Stromal cell of bone marrow (primary cell): Measurements from ENCODE around the gene MYBPC3.
A peak's percentile ranks its signal among the peaks of the same experiment; 100 is the strongest.

Source experiments
- DNase-seq: peaks from one replicate; pipeline ENCODE4 v3.0.0-alpha.2; 2012; ENCODE audit warnings: low read depth

MYBPC3 gene

DNA sequence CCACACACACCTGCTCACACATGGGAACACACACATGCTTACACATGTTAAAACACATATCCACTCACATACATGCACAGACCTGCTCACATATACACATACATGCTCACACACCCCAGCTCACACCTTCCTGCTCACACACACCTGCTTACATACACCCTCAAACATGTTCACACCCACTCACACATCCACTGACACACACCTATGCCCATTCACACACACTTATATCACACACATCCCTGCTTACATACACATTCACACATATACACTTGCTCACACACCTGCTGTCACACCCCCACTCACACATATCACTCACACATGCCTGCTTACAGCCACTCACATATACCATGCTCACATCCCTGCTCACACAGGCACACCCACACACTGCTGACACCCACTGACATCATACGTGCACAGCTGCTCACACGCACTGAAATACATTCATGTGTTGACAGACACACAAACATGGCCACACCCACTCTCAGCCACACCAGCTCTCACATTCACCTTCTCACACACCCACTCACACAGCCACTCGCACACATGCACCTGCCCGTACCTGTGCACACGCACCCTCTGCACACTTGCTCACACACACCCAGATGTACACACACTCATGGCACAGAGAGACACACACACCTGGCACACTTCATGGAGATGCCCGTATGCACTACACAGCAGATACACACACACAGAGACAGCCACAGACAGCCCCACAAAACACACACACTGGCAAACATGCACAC, 5.7 kb upstream of the MYBPC3 start:
- no peak for DNase-seq

DNA sequence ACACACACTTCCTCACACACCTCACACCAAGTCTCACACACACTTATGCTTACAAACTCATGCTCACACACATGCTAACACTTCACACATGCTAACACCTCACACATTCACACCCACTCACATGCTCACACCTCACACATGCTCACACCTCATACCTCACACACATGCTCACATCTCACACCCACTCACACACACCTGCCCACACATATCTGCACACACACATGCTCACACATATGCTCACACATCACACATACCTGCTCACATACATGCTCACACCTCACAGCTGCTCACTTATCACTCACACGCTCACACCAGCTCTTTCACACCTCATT, 4.5 kb upstream of the MYBPC3 start:
- DNase-seq, result no peak

DNA sequence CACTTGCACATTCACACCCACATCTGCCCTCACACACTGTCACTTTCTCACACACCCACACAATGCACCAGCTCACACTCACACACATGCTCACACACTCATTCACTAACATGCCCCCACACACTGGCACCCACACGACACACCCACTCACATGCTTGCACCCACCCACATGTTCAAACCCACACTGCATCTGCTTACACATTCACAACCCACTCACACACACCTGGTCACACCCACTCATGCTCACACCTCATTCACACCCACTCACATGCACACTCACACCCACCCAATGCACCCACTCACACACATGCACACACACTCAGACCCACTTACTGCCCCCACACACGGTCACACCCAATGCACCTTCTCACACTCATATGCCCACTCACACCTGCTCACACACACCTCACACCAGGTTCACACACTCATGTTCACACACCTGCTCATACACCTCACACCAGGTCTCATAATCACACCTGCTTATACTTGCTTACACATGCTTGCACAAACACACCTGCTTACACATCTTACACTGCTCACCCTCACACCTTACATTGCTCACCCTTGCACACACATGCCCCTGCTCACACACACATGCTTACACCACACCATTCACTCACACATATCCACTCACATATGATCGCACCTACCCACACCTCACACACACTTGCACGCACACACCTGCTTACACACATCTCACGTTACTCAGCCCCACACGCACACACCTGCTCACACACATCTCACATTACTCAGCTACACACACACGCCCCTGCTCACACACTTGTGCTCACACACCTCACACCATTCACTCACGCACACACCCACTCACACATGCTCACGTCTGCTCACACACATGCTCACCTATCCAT, 3.9 kb upstream of the MYBPC3 start:
- no peak for DNase-seq

DNA sequence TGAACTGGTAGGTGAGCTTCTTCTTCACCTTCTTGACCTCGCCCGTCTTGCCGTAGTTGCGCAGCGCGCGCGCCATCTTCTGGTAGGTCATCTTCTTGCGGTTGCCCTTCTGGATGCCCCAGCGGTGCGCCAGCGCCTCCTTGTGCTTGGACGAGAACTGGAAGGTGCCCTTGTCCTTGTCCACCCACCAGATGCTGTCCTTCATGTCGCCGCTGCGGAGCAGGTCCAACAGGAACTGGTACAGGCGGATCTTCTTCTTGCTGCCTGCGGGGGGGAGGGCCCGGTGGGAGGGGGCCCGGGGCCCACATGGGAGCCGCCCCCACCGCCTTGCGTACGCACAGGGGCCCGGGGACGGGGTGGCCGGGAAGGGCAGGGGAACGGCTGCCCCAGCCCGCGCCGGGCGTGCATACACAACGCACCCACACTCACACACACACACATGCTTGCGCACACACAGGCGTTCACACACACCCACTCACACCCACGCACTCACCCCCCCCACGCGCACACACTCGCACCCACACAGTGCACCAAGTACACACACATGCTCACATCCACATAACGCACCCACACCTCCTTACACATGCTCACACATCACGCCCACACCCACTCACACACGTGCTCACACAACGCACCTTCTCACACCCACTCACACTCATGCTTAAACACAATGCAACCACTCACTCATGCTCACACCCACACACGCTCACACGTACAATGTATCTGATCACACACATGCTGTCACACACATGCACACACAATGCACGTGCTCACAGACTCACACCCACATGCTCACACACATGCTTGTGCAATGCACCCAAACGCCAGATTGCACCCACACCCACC, 3.0 kb upstream of the MYBPC3 start:
- DNase-seq, result peak; percentile 71

DNA sequence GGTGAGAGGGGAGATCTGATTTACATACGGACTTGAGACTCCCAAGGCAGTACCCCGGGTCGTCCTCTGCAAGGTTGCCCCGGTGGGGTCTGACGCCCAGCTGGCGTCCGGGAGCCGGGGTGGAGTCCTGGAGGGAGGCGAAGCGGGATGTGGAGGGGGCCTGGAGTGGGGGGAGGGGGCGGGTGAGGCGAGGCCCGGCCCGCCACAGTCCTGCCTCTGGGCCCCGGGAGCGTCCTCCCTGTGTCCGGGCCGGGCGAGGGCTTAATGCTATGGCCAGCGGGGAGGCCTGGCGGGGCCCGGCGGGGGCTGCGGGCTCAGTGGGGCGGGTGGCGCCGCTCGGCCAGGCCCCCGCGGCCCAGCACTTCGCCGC, 2.4 kb upstream of the MYBPC3 start:
- DNase-seq, result no peak

DNA sequence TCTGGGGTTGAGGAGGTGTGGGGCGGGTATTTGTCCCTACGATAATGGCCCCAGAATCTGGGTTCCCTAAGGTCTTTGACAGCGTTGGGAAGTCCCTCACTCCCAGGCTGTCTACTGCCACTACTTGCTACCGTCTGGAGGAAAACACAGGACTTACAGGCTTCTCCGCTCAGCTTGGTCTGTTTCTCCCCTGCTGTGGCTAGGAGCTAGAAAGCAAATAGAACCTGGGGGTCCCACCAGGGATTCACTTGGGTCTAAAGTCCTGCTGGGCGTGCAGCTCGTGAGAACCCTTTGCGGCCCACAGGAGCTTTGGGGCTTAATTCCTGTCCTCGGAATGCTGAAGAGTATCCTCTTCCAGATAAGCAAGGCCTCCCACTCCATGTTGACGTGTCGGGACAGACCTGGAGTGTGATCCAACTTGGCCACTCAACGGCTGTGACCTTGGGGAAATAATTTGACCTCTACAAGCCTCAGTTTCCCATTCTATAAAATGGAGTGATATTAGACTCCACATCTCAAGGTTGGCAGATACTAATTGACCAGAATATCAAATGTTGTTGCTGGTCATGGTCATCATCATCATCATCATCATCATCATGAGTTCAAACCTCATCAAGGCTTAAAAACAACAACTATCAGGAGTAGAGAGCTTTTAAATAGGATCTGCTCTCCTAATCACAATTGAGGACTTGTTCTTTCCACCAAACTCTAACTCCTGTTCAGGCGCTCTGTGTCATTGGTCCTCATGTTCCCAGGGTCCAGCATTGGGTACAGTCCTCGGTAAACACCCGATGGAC, 1.7 kb upstream of the MYBPC3 start:
- no peak for DNase-seq

DNA sequence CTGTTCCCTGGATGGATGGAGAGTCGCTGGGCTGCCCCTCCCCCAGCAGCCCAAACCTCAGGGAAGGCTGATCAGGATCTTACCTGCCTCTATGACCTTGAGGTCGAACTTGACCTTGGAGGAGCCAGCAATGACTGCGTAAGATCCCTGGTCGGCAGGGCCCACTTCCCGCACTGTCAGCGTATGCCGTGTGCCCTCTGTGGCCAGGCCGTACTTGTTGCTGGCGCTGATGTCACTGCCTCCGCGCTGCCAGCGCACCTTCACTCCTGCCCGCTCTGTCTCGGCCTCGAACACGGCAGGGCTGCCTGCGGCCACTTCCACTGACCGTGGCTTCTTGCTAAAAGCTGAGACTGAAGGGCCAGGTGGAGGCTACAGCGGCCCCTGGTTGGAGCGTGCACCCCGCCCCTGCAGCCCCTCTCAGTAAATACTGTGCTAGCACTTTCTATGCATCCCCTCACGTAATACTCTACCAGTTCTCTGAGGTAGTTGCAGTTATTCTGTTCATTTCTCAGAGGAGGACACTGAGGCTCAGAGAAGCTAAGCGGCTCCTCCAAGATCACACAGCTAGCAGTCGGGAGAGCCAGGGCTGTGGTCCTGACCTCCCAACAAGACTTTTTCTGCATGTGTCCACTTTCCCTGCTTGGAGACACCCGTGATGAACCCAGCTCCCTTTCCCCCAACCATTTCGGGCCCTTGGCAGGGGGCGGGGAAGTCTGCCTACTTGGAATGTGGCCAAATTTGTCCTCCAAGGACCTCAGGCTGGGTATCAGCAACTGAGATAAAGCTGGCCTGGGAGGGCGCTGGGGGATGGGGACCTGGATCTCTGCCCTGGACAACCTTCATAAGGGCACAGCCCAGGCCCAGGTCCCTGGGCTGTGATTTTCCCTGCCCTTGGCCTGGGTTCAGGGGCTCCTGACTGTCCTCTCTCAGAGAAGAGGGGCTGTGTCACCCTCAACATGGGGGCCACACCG, 1.1 kb downstream of the MYBPC3 start:
- DNase-seq, result no peak

DNA sequence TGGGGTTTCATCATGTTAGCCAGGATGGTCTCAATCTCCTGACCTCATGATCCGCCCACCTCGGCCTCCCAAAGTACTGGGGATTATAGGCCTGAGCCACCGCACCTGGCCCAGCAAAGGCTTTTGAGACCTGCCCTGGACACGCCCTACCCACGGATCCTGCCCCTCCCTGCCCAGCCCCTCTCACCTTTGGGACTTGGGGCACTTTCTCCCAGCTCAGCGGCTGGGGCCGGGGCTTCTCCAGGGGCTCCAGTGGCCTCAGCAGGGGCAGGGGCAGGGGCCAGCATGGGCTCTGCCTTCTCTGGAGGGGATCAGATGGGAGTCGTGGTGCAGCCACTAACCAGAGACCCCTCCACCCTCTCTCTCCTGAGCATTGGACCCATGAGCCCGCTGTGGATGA, 2.2 kb downstream of the MYBPC3 start:
- no peak for DNase-seq

DNA sequence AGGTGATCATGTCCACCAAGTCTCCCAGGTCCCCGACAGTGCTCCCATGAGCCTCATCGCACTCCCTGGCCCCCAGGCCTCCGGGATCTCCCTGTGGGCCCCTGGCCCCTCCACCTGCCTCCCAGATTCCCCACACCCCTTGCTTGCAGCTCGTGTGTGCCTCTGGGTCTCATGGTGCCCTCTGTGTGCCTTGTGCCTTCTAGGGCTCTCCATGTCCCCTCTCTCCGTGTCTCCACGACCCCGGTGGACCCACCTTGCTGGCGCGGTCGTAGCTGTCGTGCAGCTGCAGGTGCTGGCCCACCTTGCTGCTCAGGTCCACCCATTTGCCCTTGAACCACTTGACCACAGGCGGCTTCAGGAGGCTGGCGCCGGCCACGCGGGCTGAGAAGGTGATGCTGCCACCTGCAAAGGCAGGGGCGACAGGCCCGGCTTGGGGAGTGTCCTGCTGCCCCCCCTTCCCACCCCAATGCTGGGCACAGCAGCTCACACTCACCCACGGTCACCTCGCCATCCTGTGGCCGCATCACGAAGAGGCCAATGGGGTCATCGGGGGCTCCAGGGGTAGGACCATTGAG, 2.9 kb downstream of the MYBPC3 start:
- no peak for DNase-seq

DNA sequence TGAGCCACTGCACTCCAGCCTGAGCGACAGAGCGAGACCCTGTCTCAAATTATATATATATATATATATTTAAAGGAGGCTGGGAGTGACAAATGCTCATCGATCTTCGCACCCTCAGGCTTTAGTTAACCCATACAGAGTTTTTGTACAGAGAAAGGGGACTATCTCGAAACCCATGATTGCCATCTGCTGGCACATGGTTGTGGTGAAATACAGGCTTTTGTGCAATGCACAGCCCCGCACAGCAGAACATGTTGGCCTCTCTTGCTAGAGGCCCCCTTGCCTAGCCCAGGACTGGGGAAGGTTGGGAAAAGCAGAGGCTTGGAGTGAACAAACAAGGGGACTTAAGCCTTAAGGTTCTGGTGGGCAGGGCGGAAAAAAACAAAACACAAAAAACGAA, 3.6 kb downstream of the MYBPC3 start:
- no peak for DNase-seq

DNA sequence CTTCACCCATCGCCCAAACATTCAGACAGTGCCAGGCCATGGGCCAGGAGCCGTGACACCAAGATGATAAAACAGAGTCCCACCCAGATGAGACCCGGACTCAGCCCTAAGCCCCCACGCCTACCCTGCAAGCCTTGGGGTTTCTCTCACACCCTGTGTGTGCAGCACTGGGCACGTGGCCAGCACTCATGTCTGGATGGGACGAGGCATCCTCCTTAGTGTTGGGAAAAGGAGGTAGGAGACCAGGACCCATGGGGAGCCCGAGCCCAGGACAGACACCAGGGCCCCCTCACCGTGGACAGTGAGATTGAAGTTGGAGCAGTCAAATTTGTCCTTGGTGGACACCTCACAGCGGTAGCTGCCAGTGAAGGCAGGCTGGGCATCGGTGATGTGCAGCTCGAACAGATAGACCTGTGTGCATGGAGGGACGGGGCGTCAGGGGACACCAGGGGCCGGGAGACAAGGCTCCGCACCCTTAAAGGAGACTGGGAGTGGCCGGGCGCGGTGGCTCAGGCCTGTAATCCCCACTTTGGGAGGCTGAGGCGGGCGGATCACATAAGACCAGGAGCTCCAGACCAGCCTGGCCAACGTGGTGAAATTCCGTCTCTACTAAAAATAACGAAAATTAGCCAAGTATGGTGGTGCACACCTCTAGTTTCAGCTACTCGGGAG, 4.2 kb downstream of the MYBPC3 start:
- DNase-seq, result no peak

DNA sequence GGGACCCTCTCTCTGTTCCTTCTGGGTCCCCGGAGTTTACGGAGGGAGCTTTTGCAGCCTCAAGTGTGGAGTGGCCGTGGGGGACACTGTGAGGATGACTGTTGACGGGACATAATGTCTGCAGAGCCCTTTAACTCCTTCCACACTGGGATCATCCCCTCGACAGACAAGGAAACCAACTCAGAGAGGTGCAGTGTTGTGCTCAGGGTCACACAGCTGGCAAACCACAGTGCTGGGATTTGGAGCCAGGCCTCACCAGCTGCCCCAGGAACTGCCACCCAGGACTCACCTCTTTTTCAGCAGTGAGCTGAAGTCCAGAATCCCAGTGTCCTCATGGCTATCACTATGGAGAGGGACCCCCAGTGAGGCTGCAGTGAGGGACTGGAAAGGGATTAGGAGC, 5.4 kb downstream of the MYBPC3 start:
- DNase-seq, result no peak

DNA sequence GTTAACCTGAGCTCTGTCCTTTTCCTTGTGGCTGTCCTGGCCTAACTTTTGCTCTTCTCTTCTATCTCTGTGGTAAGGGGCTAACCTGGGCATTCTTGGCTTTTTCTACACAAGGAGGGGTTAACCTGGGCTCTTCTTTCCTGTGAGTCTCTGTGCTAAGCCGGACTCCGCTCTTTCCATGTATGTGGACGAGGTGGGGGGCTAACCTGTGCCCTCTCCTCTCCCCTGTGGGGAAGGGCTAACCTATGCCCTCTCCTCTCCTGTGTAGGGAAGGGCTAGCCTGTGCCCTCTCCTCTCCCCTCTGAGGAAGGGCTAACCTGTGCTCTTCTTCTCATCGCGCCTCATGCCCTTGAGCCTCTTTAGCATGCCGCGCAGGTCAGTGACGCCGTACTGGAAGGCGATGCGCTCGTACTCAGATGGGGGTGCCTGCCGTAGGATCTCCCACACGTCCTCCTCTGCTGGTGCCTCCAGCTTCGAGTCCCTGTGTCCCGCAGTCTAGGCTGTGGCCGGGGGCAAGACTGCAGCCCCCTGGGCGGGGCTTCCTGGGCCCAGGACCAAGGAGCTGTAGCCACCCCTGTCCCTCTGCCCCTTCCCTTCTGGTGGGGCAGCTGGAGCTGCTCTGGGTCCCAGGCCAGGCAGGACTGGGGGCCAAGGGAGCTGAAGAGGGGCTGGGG, 6.5 kb downstream of the MYBPC3 start:
- no peak for DNase-seq

DNA sequence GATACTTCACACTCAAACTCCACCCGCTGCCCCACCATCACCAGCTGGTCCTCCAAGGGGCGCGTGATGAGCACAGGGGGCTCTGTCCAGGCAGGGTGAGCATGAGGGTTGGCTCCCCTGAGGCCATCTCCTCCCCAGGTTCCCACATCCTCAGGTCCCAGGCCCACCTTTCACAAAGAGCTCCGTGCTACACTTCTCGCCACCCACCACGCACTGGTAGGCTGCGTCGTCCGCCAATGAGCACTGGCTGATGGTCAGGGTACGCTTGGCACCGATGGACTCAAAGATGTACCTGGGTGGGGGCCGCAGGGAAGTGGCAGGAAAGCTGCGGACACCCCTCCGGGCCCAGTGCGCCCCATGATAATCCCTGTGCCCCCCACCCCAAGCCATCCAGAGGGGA, 9.6 kb downstream of the MYBPC3 start:
- DNase-seq, result no peak

DNA sequence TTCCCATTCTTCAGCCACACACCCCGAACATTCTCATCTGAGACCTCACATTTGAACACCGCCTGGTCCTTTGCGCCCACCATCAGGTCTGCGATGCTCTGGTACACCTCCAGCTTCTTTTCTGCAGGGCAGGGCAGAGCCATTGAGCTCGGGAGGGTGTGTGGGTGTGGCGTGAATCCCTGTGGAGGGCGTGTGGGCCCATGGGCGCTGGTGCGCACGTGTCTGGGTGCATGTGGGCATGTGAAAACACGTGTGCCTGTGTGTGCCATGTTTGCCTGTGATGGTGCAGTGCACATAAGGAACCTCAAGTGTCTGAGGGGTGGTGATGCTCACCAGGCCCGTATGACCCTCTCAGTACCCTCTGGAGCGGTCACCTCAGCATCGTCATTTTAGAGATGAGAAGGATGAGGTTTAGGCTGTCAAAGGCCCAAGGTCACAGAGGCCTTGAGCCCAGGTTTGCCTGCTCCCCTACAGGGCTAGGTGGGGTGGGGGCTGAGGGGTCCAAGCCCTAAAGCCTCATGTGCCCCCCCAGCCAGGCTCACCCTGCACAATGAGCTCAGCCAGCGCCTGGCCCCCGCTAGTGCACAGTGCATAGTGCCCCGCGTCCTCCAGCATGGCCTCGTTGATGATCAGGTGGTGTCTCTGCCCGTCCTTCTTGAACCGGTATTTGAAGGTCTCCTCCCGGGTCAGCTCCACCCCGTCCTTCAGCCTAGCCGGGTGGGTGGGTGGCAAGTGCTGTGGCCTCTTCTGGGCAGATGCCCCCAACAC, 10.3 kb downstream of the MYBPC3 start:
- DNase-seq, result no peak

DNA sequence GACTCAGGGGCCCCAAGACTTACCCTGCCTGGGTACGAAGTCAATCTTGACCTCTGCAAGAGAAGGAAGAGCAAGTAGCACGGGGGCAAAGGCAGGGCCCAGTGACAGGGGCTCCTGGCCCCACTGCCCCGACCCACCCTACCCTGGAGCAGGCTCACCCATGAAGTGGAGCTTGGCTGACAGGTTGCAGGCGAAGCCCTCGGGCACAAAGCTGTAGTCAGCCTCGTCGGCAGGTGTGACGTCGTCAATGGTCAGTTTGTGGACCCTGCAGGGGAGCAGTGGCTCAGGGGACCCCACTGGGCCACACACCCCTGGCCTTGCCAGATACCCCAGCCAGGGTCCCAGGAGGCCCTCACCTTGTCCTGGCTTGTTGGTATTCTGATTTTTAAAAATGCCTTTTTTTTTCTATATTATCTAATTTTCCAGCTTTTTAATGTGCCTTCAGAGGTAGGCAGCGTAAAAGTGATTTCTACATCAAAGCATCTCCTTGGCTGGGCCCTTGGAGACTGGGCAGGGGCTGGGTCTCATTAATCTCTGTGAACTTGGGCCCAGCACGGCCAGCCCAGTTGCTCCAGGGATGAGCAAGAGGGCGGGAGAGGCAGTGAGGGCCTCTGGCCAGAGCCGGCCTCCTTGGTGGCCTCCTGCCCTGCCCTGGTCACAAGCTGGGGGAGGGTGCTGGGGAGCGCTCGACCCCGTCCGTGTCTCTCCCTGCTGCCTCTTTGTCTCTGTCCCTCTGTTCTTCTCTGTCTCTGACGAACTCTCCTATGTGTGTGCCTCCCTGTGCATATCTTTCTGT, 11.3 kb downstream of the MYBPC3 start:
- no peak for DNase-seq

DNA sequence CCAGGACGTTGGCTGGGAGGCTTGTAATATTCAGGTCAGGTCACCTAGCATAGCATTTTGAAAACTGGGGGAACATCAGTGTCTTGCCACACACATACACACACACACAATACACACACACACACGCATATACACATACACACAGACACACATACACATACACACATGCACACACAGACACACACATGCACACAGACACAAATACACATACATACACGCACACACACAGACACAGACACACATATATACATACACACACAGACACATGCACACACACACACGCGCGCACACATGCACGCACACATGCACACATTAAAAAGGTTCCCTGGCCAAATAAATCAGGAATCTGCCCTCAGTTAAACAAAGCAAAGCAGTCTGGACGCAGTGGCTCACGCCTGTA, 12.5 kb downstream of the MYBPC3 start:
- no peak for DNase-seq
